ENCODE measurements around the gene KCNE5.
"Not testable (repeated sequence)": the region's sequence is repeated elsewhere in the genome, so short reads cannot be mapped to it uniquely, and the experiment has no call there.

The KCNE5 gene

DNA sequence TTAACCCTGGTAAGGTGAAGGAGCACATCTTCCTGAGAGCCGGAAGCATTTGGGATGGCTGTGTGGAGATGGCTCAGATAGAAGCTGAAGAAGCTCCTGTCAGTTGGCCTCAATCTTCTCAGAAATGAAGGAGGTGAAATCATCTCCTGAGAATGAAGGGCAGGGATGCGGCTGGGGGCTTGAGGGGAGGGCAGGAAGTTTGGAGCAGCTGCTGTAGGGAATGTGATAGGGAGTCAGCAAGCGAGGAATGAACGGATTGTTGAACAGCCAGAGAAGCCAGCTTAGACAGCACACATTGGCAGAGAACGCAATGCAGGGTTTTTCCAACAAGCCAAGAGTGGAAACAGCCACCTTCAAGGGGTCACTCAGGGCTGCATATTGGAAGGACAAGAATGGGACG lies 10.0 kb downstream of the KCNE5 start:
- no peak for DNase-seq (ENCODE audit: low read depth in 2 of 2)

DNA sequence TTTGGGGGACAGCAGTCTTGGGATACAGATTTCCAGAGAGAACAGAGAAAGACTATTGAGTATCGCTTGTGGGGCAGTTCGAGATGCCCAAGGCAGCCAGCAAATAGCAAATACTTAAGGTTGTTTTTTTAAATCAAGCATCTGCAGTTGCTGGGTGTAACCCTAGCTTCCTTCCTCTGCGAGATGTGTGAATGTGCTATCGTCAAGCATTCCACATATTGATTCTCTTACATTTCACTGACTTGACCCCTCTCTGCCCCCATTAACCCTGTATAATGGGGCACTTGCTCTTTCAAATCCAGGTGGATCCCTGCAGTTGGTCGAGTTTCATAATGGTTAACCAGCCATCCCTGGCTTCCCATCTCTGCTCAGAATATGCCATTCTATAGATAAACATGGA lies 23.5 kb downstream of the KCNE5 start:
- no peak for DNase-seq (ENCODE audit: low read depth in 2 of 2)

GRCh38 chrX:109600237-109600651 lies 24.7 kb downstream of the KCNE5 start:
- DNase-seq (ENCODE audit: low read depth in 2 of 2), result no peak

DNA sequence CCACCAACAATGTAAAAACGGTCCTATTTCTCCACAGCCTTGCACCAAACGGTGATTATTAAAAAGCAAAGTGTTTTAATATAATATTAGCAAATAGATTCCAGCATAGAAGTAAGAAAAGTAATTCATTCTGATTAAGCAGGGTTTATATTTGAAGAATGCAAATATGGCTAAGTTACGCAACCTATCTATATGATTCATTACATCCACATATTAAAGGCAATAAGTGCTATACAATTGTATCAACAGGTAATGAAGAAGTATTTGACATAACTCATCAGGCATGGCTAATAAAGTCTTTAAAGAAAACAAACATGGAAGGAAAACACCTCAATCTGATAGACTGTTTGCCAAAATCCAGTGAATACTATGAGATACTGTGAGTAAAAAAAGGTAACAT lies 29.0 kb downstream of the KCNE5 start:
- DNase-seq (ENCODE audit: low read depth in 2 of 2), result no peak

DNA sequence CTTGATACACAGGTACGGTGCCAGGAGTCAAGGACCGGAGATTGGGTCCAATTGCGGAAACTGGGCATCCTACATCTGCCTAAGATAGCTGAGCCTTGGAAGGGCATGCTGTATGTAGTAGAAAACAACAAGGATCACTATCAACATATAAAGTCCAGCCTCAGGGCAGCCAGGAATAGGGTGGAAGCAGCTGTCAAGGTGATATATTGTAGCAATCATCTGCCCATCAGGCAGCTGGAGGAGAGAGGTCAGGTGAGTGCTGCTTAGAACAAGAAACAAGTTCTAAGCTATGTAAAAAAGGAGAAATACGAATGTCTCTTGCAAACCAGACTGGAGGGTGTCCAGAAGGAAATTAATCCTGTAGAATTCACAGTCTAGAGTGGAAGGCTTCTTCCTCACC lies 34.8 kb downstream of the KCNE5 start:
- no peak for DNase-seq (ENCODE audit: low read depth in 2 of 2)

DNA sequence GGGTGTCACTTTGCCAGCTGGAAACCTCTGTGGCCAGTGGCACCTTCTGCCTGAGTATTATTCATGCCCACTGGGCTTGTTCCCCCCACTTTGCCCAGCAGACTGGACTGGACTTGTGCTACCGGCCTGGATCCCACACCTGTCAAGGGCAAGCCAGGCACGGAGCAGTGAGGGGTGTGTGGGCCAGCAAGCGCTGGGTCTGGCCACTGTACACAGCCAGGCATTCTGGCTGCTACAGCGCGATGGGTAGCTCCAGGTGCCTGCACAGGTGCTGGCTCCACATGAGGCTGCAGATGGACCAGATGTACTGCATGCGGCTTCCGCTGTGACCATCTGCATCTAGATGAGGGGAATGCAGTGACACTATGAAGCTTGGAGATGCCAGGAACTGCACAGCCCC lies 39.5 kb downstream of the KCNE5 start:
- no peak for DNase-seq (ENCODE audit: low read depth in 2 of 2)

DNA sequence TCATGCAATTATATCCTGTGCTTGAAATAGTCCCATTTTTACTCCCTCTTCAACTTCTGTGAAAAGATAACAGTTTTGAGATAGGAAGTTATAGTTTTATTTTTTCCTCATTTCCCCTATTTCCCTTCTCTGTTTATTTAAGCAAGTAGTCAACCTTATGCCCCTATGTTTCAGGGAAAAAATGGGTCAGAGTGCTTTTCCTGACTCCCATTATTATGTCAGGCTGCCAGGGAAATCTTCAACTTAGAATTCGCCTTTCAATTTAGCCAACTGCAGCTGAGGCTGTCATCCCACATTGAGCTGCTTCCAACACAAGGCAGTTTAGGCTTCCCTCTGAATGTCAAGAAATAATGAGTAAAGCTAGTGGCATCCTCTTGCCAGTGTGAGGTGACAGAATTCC lies 46.1 kb downstream of the KCNE5 start:
- DNase-seq (ENCODE audit: low read depth in 2 of 2), result no peak

DNA sequence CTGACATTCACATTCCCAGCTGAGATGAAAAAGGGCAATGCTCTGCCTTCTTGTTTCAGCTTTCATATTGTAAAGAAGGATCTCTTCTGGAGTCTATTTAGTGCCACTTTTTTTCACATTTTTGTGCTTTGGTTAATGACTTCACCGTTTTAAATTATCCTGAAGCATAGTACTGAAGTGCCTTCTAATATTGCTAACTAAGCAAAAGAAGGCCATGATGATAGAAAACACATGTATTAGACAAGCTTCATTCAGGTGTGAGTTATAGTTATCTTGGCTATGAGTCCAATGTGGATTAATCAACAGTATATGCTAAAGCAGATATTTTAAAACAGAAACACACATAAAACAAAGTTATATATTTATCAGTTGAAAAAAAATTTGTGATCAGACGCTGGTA lies 47.9 kb downstream of the KCNE5 start:
- no peak for DNase-seq (ENCODE audit: low read depth in 2 of 2)

- DNase-seq (ENCODE audit: low read depth in 2 of 2), result not testable (repeated sequence)
These were observed 48.9 kb downstream of the KCNE5 start for GRCh38 chrX:109576083-109576482.

Data from stimulated activated CD4-positive, alpha-beta T cell treated with anti-CD3 and anti-CD28 coated beads, Interleukin-12 subunit alpha, Interleukin-12 subunit beta, amount 100 ng/mL, for 24 hours (primary cell).